DND-41 (cell line): Measurements from ENCODE around the gene NCOR1.

Experiments used
- EZH2 ChIP-seq: IDR thresholded peaks from 3 replicates; pipeline ENCODE4 v1.6.1; 2012; ENCODE audit warnings: borderline replicate concordance, low read depth, mild to moderate bottlenecking, moderate library complexity, low read length, inconsistent platforms; ENCODE audit not compliant: severe bottlenecking
- TF ChIP-seq, protein P1 (sequence below): IDR thresholded peaks from 2 replicates; pipeline ENCODE4 v1.5.1; 2012; ENCODE audit warnings: borderline replicate concordance, low read length, moderate library complexity, mild to moderate bottlenecking; ENCODE audit not compliant: poor library complexity, severe bottlenecking; ENCODE audit errors: extremely low read depth

DNA sequence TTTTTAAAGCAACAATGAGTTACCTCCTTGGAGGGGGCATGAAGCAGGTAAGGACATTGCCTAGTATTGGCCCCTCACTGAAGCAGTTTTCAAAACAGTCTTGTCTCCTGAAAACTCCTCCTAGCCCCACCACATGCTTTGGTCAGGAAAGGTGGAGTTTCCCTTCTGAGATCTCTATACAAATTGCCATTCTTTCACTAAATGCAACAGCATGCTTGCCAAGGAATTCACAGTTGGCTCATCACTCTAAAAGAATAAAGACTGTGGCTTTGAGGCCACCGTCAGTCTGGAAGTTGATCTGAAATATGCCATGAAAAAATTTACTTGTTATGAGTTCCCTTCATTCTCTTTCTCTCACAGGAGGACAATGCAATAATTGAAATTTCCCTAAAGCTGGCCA, 211.5 kb downstream of the NCOR1 start:
- no peak for TF ChIP-seq EZH2
- TF ChIP-seq, protein P1, sequence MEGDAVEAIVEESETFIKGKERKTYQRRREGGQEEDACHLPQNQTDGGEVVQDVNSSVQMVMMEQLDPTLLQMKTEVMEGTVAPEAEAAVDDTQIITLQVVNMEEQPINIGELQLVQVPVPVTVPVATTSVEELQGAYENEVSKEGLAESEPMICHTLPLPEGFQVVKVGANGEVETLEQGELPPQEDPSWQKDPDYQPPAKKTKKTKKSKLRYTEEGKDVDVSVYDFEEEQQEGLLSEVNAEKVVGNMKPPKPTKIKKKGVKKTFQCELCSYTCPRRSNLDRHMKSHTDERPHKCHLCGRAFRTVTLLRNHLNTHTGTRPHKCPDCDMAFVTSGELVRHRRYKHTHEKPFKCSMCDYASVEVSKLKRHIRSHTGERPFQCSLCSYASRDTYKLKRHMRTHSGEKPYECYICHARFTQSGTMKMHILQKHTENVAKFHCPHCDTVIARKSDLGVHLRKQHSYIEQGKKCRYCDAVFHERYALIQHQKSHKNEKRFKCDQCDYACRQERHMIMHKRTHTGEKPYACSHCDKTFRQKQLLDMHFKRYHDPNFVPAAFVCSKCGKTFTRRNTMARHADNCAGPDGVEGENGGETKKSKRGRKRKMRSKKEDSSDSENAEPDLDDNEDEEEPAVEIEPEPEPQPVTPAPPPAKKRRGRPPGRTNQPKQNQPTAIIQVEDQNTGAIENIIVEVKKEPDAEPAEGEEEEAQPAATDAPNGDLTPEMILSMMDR = no peak
